MM.1S (cell line): ENCODE data around the gene COX8C.

Experiments used
- CTCF ChIP-seq: fragments of 300-600 bp; sonication (generic); IDR thresholded peaks from 2 replicates; pipeline ENCODE4 v1.5.1; 2016; ENCODE audit warnings: antibody characterized with exemption, low read length, mixed read lengths
- EZH2 ChIP-seq: fragments of 300-600 bp; sonication (generic); optimal IDR thresholded peaks from 2 replicates; pipeline ENCODE3; 2017; ENCODE audit warnings: low read depth, mild to moderate bottlenecking, antibody characterized with exemption, low read length, mixed read lengths
- EZH2phosphoT487 ChIP-seq: fragments of 300-600 bp; sonication (generic); IDR thresholded peaks from 2 replicates; pipeline ENCODE4 v1.6.1; 2018; ENCODE audit warnings: antibody characterized with exemption, low read length

DNA sequence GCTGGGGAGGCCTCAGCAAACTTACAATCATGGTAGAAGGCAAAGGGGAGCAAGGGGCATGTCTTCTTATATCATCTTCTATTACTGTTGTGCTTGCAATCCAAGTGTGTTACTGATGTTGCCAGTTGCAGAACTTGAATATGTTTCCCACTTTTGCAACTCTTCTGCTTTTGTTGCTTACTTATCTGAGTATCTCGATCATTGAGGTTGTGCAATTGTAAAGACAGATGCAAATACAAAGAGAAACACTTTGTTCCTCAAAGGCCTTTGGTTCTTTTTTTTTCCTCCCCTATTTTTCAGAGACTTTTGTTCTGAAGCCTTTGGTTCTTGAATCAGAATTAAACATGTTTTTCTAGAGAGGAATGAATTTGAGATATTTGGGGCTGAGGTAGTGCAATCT lies 3.7 kb upstream of the COX8C start:
- no peak for TF ChIP-seq CTCF
- TF ChIP-seq EZH2, result no peak
- TF ChIP-seq EZH2phosphoT487, result no peak
